K562 (cell line): ENCODE measurements around the gene KLK5. TPM values are rescaled to one million over a fixed set of nuclear protein-coding genes. Genes with fewer than 3 reads are reported as not detected.

Experiments used
- ATAC-seq: fragments of 200-7000 bp; cut with Tn5 transposase; 3 replicates; pipeline ENCODE4 v1.9.1; 2020; ENCODE audit warnings: moderate library complexity
- BruUV-seq: library from RNA; stranded (reverse); fragments of 400-500 nt; replicated peaks from 2 replicates; lab custom pipeline; 2021; lab: Mats Ljungman, UMichigan
- CTCF ChIA-PET: fragments of 300-600 bp; formaldehyde crosslinking; extraction: SDS; loops from one replicate; lab custom pipeline; 2021; ENCODE audit warnings: low intra/inter-chr PET ratio; lab: Yijun Ruan, JAX
- POLR2A ChIA-PET: fragments of 300-600, 350-650 bp; sonication (Branson Sonifier 250); formaldehyde crosslinking; extraction: SDS; loops from one replicate; lab custom pipeline; 2021; ENCODE audit warnings: antibody characterized with exemption, inconsistent platforms; lab: Yijun Ruan, JAX
- DNase-seq, 4 experiments: peaks; one replicate each; pipeline versions ENCODE4 v3.0.0 to v3.0.0-alpha.2; 2011 to 2018; ENCODE audit warnings: low spot score in 3 of 4, mixed read lengths in 3 of 4; ENCODE audit errors: extremely low read depth in 1 of 4
- FAIRE-seq: peaks from 2 replicates; lab custom pipeline; 2011; peaks lifted over from hg19 to GRCh38; lab: Jason Lieb, UNC
- H2AFZ ChIP-seq: 2 replicates; pipeline ENCODE4 v1.6.0; 2011; ENCODE audit warnings: low read depth, low read length, control low read depth, inconsistent platforms
- H3K27ac ChIP-seq: fragments of 200-600 bp; 3 replicates; pipeline ENCODE4 v1.8.0; 2011; ENCODE audit warnings: low read depth, mild to moderate bottlenecking, control low read depth, inconsistent platforms, low read length, moderate library complexity, mixed read lengths; ENCODE audit errors: extremely low read depth
- H3K27me3 ChIP-seq, 2 experiments: fragments of 300-600 bp in 1 of 2; 2 replicates in 1 of 2; 3 replicates in 1 of 2; pipeline versions ENCODE4 v1.6.0 to v1.8.0; 2011; ENCODE audit warnings: inconsistent platforms in 2 of 2, low read length in 2 of 2, mild to moderate bottlenecking in 1 of 2, mixed read lengths in 1 of 2, moderate library complexity in 1 of 2; ENCODE audit not compliant: control insufficient read depth in 2 of 2, insufficient read depth in 2 of 2
- H3K36me3 ChIP-seq: fragments of 300-600 bp; 3 replicates; pipeline ENCODE4 v1.8.0; 2011; ENCODE audit warnings: mild to moderate bottlenecking, low read length, inconsistent platforms; ENCODE audit not compliant: control insufficient read depth, insufficient read depth
- H3K4me1 ChIP-seq, 2 experiments: fragments of 200-600 bp in 1 of 2; replicated peaks in 1 of 2; 2 replicates in 1 of 2; 3 replicates in 1 of 2; pipeline versions ENCODE4 v1.5.1 to v1.8.0; 2011; ENCODE audit warnings: inconsistent platforms in 2 of 2, low read length in 2 of 2, mild to moderate bottlenecking in 1 of 2, mixed read lengths in 1 of 2, moderate library complexity in 1 of 2; ENCODE audit not compliant: control insufficient read depth in 2 of 2, insufficient read depth in 2 of 2
- H3K4me2 ChIP-seq: 2 replicates; pipeline ENCODE4 v1.6.1; 2011; ENCODE audit warnings: low read length, control low read depth, inconsistent platforms, mixed read lengths; ENCODE audit not compliant: insufficient read depth
- H3K4me3 ChIP-seq: fragments of 200-600 bp; sonication (generic), shearing (Covaris generic); 2 replicates; pipeline ENCODE4 v1.5.1; 2016; ENCODE audit warnings: control low read depth, inconsistent platforms
- H3K79me2 ChIP-seq: fragments of 200-600 bp; 3 replicates; pipeline ENCODE4 v1.8.0; 2011; ENCODE audit warnings: low read length, inconsistent platforms; ENCODE audit not compliant: control insufficient read depth, insufficient read depth
- H3K9ac ChIP-seq, 2 experiments: 2 replicates each; pipeline versions ENCODE4 v1.6.0 to v1.6.1; 2011; ENCODE audit warnings: low read depth in 2 of 2, low read length in 2 of 2, control low read depth in 1 of 2, inconsistent platforms in 1 of 2, mild to moderate bottlenecking in 1 of 2, mixed read lengths in 1 of 2; ENCODE audit not compliant: insufficient read depth in 1 of 2
- H3K9me1 ChIP-seq: one replicate; pipeline ENCODE4 v1.6.0; 2011; ENCODE audit warnings: inconsistent platforms, mild to moderate bottlenecking, low read length, moderate library complexity; ENCODE audit not compliant: control insufficient read depth, insufficient read depth
- H3K9me3 ChIP-seq: replicated peaks from 2 replicates; pipeline ENCODE4 v1.5.1; 2011; ENCODE audit warnings: low read depth, low read length, inconsistent platforms; ENCODE audit not compliant: control insufficient read depth, insufficient read depth
- H4K20me1 ChIP-seq: replicated peaks from 2 replicates; pipeline ENCODE4 v1.6.1; 2011; ENCODE audit warnings: low read length, inconsistent platforms, mixed read lengths; ENCODE audit not compliant: control insufficient read depth, insufficient read depth
- ASH1L ChIP-seq: fragments of 450-650 bp; IDR thresholded peaks from 2 replicates; pipeline ENCODE4 v1.6.1; 2018; ENCODE audit warnings: borderline replicate concordance, mild to moderate bottlenecking, low read depth; ENCODE audit not compliant: partially characterized antibody
- ATF3 ChIP-seq, 2 experiments: fragments of 450-650 bp in 1 of 2; sonication (generic) in 1 of 2; formaldehyde crosslinking in 1 of 2; IDR thresholded peaks in 1 of 2; conservative IDR thresholded peaks in 1 of 2; 2 replicates each; pipeline versions ENCODE4 v1.6.1 to v1.8.1; 2016 to 2023; ENCODE audit warnings: mild to moderate bottlenecking in 2 of 2, moderate library complexity in 2 of 2, inconsistent platforms in 1 of 2, missing genetic modification reagents in 1 of 2
- C11orf30 ChIP-seq: fragments of 450-650 bp; IDR thresholded peaks from 2 replicates; pipeline ENCODE4 v1.6.1; 2016; ENCODE audit warnings: low read depth, mild to moderate bottlenecking
- CBFA2T2 ChIP-seq: fragments of 450-650 bp; conservative IDR thresholded peaks from 2 replicates; pipeline ENCODE4 v1.6.1; 2017; ENCODE audit warnings: mild to moderate bottlenecking
- L3MBTL2 ChIP-seq: fragments of 450-650 bp; IDR thresholded peaks from 2 replicates; pipeline ENCODE4 v1.6.1; 2016; ENCODE audit warnings: mild to moderate bottlenecking, moderate library complexity
- MBD2 ChIP-seq: sonication (generic); IDR thresholded peaks from 2 replicates; pipeline ENCODE4 v1.6.1; 2016; ENCODE audit warnings: low read depth, borderline replicate concordance
- MEIS2 ChIP-seq: fragments of 450-650 bp; IDR thresholded peaks from 2 replicates; pipeline ENCODE4 v1.6.1; 2014; ENCODE audit warnings: mild to moderate bottlenecking; ENCODE audit not compliant: partially characterized antibody
- NFYB ChIP-seq: IDR thresholded peaks from 2 replicates; pipeline ENCODE4 v1.6.1; 2011; ENCODE audit warnings: mild to moderate bottlenecking, moderate library complexity; ENCODE audit not compliant: insufficient read length; ENCODE audit errors: extremely low read depth
- PHF20 ChIP-seq: fragments of 450-650 bp; IDR thresholded peaks from 2 replicates; pipeline ENCODE4 v1.6.1; 2018; ENCODE audit not compliant: partially characterized antibody
- REST ChIP-seq, 2 experiments: fragments of 450-650 bp; formaldehyde crosslinking in 1 of 2; IDR thresholded peaks; 2 replicates each; pipeline versions ENCODE4 v1.4.0 to v1.6.1; 2014 to 2020; ENCODE audit warnings: mild to moderate bottlenecking in 2 of 2, borderline replicate concordance in 1 of 2, low read depth in 1 of 2
- ZNF586 ChIP-seq: fragments of 450-650 bp; formaldehyde crosslinking; conservative IDR thresholded peaks from 2 replicates; pipeline ENCODE4 v1.4.0; 2020; ENCODE audit warnings: mild to moderate bottlenecking, moderate library complexity
- WGBS: fragments of 100-300 bp; shearing (Covaris generic); methylation state at CpG from one replicate; pipeline ENCODE4 v1.1.6; 2016; ENCODE audit warnings: low coverage, mixed read lengths; ENCODE audit not compliant: insufficient coverage; ENCODE audit errors: missing lambda C conversion rate; 5-methylcytosine and 5-hydroxymethylcytosine counted together
- in situ Hi-C: fragments of 300-500 bp; cut with MboI; formaldehyde crosslinking; loops from 4 replicates; pipeline ENCODE4 v1.15.0; 2018; ENCODE audit warnings: inconsistent platforms, mixed read lengths
- intact Hi-C: fragments of 100-400 bp; cut with micrococcal nuclease; formaldehyde crosslinking; loops from 2 replicates; pipeline ENCODE4 v1.14.2; 2022
- polyA plus RNA-seq, 8 experiments: library from polyadenylated mRNA; depleted of rRNA in 4 of 8; stranded (reverse) in 5 of 8; unstranded in 3 of 8; fragments of >200 nt; fragmentation: Nextera tagmentation in 2 of 8; fragmentation: Illumina TruSeq in 1 of 8; extraction: Ambion mirVana in 2 of 8; extraction: Trizol in 1 of 8; gene quantifications; 2 replicates each; pipeline versions ENCODE4 v1.2.1 to v1.2.3, GENCODE V29; 2011 to 2014; ENCODE audit warnings: inconsistent platforms in 1 of 8, missing spikeins in 1 of 8
- total RNA-seq, 7 experiments: library from RNA; depleted of rRNA in 6 of 7; stranded (reverse); fragments of >200 nt in 6 of 7; fragmentation: Illumina TruSeq in 2 of 7; extraction: Trizol in 2 of 7; gene quantifications; 2 replicates each; pipeline versions ENCODE4 v1.2.1 to v1.2.3, GENCODE V29; 2011 to 2021; ENCODE audit warnings: low replicate concordance in 1 of 7

KLK5 gene
- total and polyA plus RNA-seq, 9 of the 15 experiments (the other 6 are each of a cell fraction or from before 2014, with no cell fraction given) = not detected

- CTCF ChIA-PET = no interaction called here
- DNase-seq (peak; percentile 54 to 77 (median 72)), ATAC-seq (peak; percentile 88), FAIRE-seq (peak; percentile 86)
- H3K9me3 ChIP-seq = no peaks in the 10 kb centered on the region; the same call in 1 of the 2 replicates
- H3K9ac ChIP-seq = no peak overlapping the region
- no peaks in the 10 kb centered on the region for H3K79me2 ChIP-seq
- POLR2A ChIA-PET = no interaction called here
- peak overlapping the region; percentile 44; the same call in 1 of the 2 replicates for H2AFZ ChIP-seq
- H3K9me1 ChIP-seq = no peaks in the 10 kb centered on the region
- WGBS = 6% methylated on average over 2 of the region's 2 CpGs
- H3K4me3 ChIP-seq = no peak overlapping the region
- no peaks in the 10 kb centered on the region for H3K4me1 ChIP-seq
- no peaks in the 10 kb centered on the region for H3K36me3 ChIP-seq
- no peak overlapping the region for H3K4me2 ChIP-seq
- in situ Hi-C loops = no loop called here
- no TSS peak for BruUV-seq
- intact Hi-C loops = no loop called here
- peaks cover 0 to 18% of the 10 kb centered on the region in 2 experiments; a peak in 3 of 5 replicates for H3K27me3 ChIP-seq
- H4K20me1 ChIP-seq = no peaks in the 10 kb centered on the region
- no peak overlapping the region for H3K27ac ChIP-seq
- TF ChIP-seq CBFA2T2 (peak; percentile 81), ASH1L (peak; percentile 76), ZNF586 (CRISPR knock-in tag) (no peak), REST (IDR thresholded peaks at IDR 0.05; ENCODE audit: borderline replicate concordance) (peak; percentile 58), REST (CRISPR knock-in tag; IDR thresholded peaks at IDR 0.05; ENCODE audit: low read depth) (no peak), MBD2 (peak; percentile 52; the same call in 1 of the 2 replicates), NFYB (peak; percentile 69), MEIS2 (peak; percentile 48), L3MBTL2 (peak; percentile 78; the same call in 1 of the 2 replicates), ATF3 (IDR thresholded peaks at IDR 0.05) (0 out of 2 replicates have a peak, but pooled peaks have one; percentile 11), ATF3 (CRISPR knock-in tag; conservative IDR thresholded peaks at IDR 0.05) (no peak), C11orf30 (peak; percentile 34; the same call in 1 of the 2 replicates), PHF20 (peak; percentile 87)
Observed at GRCh38 chr19:50994129-50994528, 41.3 kb upstream of the KLK5 start.
